SK-MEL-5 (cell line): ENCODE measurements around the gene C5orf34. TPM values are rescaled to one million over a fixed set of nuclear protein-coding genes. Genes with fewer than 3 reads are reported as not detected.
A peak's percentile ranks its signal among the peaks of the same experiment; 100 is the strongest.
"Not testable (repeated sequence)": the region's sequence is repeated elsewhere in the genome, so short reads cannot be mapped to it uniquely, and the experiment has no call there.

Experiments used
- DNase-seq: peaks from one replicate; pipeline ENCODE4 v3.0.0-alpha.2; 2016; ENCODE audit warnings: low read depth, low spot score
- in situ Hi-C: cut with HindIII; loops from 2 replicates; pipeline ENCODE4 v1.10.0; 2016; ENCODE audit warnings: low sequenced_read_pairs, high pct_unique_total_duplicates, low pct_unique_long_range_greater_than_20kb
- total RNA-seq: library from RNA; depleted of rRNA; stranded (reverse); fragments of >200 nt; shearing (Covaris generic); gene quantifications from 2 replicates; pipeline ENCODE4 v1.2.3, GENCODE V29; 2014

The C5orf34 gene
- total RNA-seq, 1 experiment from 2014 or later = 13.9 TPM

- no peak for DNase-seq
- in situ Hi-C loops = no loop called here
Observed at GRCh38 chr5:43536972-43537371, 22.0 kb upstream of the C5orf34 start.

- DNase-seq = no peak
Observed at GRCh38 chr5:43533646-43534045, 18.7 kb upstream of the C5orf34 start.

GRCh38 chr5:43530648-43531047, 15.7 kb upstream of the C5orf34 start:
- in situ Hi-C loops = no loop called here
- no peak for DNase-seq

More at GRCh38 chr5:43533646-43534045, 18.7 kb upstream of the C5orf34 start:
- in situ Hi-C loops = no loop called here

- in situ Hi-C loops = no loop called here
- no peak for DNase-seq
Observed at GRCh38 chr5:43523662-43524072, 8.7 kb upstream of the C5orf34 start.

- in situ Hi-C loops = no loop called here
- DNase-seq = no peak
Observed at GRCh38 chr5:43520615-43521014, 5.7 kb upstream of the C5orf34 start.

- DNase-seq = no peak
Observed at GRCh38 chr5:43515678-43516048, 715 bp upstream of the C5orf34 start.

GRCh38 chr5:43514471-43514815, 505 bp downstream of the C5orf34 start:
- DNase-seq = no peak
- in situ Hi-C loops = no loop called here

More at GRCh38 chr5:43515678-43516048, 715 bp upstream of the C5orf34 start:
- in situ Hi-C loops = no loop called here

- no peak for DNase-seq
- in situ Hi-C loops = no loop called here
Observed at GRCh38 chr5:43514025-43514424, 923 bp downstream of the C5orf34 start.

- in situ Hi-C loops = not testable (repeated sequence)
Observed at GRCh38 chr5:43511062-43511461, 3.9 kb downstream of the C5orf34 start.

GRCh38 chr5:43498581-43498980, 16.4 kb downstream of the C5orf34 start:
- in situ Hi-C loops = no loop called here
- DNase-seq = no peak

More at GRCh38 chr5:43511062-43511461, 3.9 kb downstream of the C5orf34 start:
- not testable (repeated sequence) for DNase-seq

GRCh38 chr5:43497311-43498104, 17.4 kb downstream of the C5orf34 start:
- in situ Hi-C loops = no loop called here
- DNase-seq = no peak

GRCh38 chr5:43491326-43491725, 23.6 kb downstream of the C5orf34 start:
- in situ Hi-C loops = no loop called here
- no peak for DNase-seq

GRCh38 chr5:43486353-43486752, 28.6 kb downstream of the C5orf34 start:
- in situ Hi-C loops = loop anchor here (10.0 kb wide), 1 partner anchor 68 kb away; the partner anchor contains the start of gene PAIP1
- no peak for DNase-seq

- no peak for DNase-seq
- in situ Hi-C loops = loop anchor here (10.0 kb wide), 1 partner anchor 69 kb away; the partner anchor contains the start of gene PAIP1
Observed at GRCh38 chr5:43485406-43485805, 29.5 kb downstream of the C5orf34 start.

GRCh38 chr5:43484106-43484849, 30.7 kb downstream of the C5orf34 start:
- in situ Hi-C loops = loop anchor here (10.0 kb wide), 1 partner anchor 71 kb away; the partner anchor contains the start of gene PAIP1

GRCh38 chr5:43483298-43484105, 31.4 kb downstream of the C5orf34 start, which contains the start of gene TMEM267:
Gene TMEM267, minus strand, starts transcription at chr5:43483865. Its CDS starts 29,896 bp downstream, at chr5:43453969.
- in situ Hi-C loops = loop anchor here (10.0 kb wide), 1 partner anchor 71 kb away; the partner anchor contains the start of gene PAIP1
- peak; percentile 98 for DNase-seq

More at GRCh38 chr5:43484106-43484849, 30.7 kb downstream of the C5orf34 start:
- peak; percentile 93 for DNase-seq

- peak; percentile 31 for DNase-seq
- in situ Hi-C loops = loop anchor here (10.0 kb wide), 1 partner anchor 72 kb away; the partner anchor contains the start of gene PAIP1
Observed at GRCh38 chr5:43482490-43483297, 32.3 kb downstream of the C5orf34 start.
